ENCODE data around the gene GATA1. TPM values are rescaled to one million over a fixed set of nuclear protein-coding genes. Genes with fewer than 3 reads are reported as not detected.

GATA1 gene
- polyA plus RNA-seq, 1 donor, result 0.48 TPM

Other genes with a start within 250 kb of the GATA1 start
- 10.7 TPM for gene TBC1D25, start 246.9 kb upstream of the GATA1 start, polyA plus RNA-seq (ENCODE audit: insufficient read length)
- gene RBM3, start 212.1 kb upstream of the GATA1 start, polyA plus RNA-seq (ENCODE audit: insufficient read length), result 419 TPM
- 116 TPM for gene WDR13, start 189.1 kb upstream of the GATA1 start, polyA plus RNA-seq (ENCODE audit: insufficient read length)
- 2.6 TPM for gene WAS, start 102.8 kb upstream of the GATA1 start, polyA plus RNA-seq (ENCODE audit: insufficient read length)
- 8.0 TPM for gene SUV39H1, start 89.9 kb upstream of the GATA1 start, polyA plus RNA-seq (ENCODE audit: insufficient read length)
- 0.81 TPM for gene GLOD5, start 24.8 kb upstream of the GATA1 start, polyA plus RNA-seq (ENCODE audit: insufficient read length)
- 206 TPM for gene HDAC6, start 15.5 kb downstream of the GATA1 start, polyA plus RNA-seq (ENCODE audit: insufficient read length)
- not detected for gene ERAS, start 39.9 kb downstream of the GATA1 start, polyA plus RNA-seq (ENCODE audit: insufficient read length)
- gene PCSK1N, start 49.0 kb downstream of the GATA1 start, polyA plus RNA-seq (ENCODE audit: insufficient read length), result 11.5 TPM
- gene TIMM17B, start 111.2 kb downstream of the GATA1 start, polyA plus RNA-seq (ENCODE audit: insufficient read length), result 33.7 TPM
- gene PQBP1, start 111.3 kb downstream of the GATA1 start, polyA plus RNA-seq (ENCODE audit: insufficient read length), result 75.5 TPM
- gene SLC35A2, start 125.1 kb downstream of the GATA1 start, polyA plus RNA-seq (ENCODE audit: insufficient read length), result 27.2 TPM
- gene PIM2, start 132.4 kb downstream of the GATA1 start, polyA plus RNA-seq (ENCODE audit: insufficient read length), result 6.6 TPM
- gene OTUD5, start 171.0 kb downstream of the GATA1 start, polyA plus RNA-seq (ENCODE audit: insufficient read length), result 67.2 TPM
- gene KCND1, start 185.3 kb downstream of the GATA1 start, polyA plus RNA-seq (ENCODE audit: insufficient read length), result 3.1 TPM
- 72.9 TPM for gene GRIPAP1, start 215.7 kb downstream of the GATA1 start, polyA plus RNA-seq (ENCODE audit: insufficient read length)

Data from left kidney (tissue), 1 donor.